Endothelial cell of umbilical vein (primary cell): ENCODE measurements around the gene ITGB3BP. TPM values are rescaled to one million over a fixed set of nuclear protein-coding genes. Genes with fewer than 3 reads are reported as not detected.

Experiments used
- BruUV-seq: library from RNA; stranded (reverse); fragments of 400-500 nt; replicated peaks from 2 replicates; lab custom pipeline; 2021; lab: Mats Ljungman, UMichigan
- CTCF ChIA-PET: fragments of 300-600, 350-600 bp; sonication (Branson Sonifier 250); formaldehyde crosslinking; loops from one replicate; lab custom pipeline; 2021; ENCODE audit warnings: antibody characterized with exemption, inconsistent platforms; lab: Charles Lee
- POLR2A ChIA-PET: fragments of 300-600, 350-600 bp; sonication (Branson Sonifier 250); formaldehyde crosslinking; loops from one replicate; lab custom pipeline; 2021; ENCODE audit warnings: antibody characterized with exemption, inconsistent platforms; lab: Charles Lee
- DNase-seq: peaks from one replicate; pipeline ENCODE4 v3.0.0-alpha.2; 2011; ENCODE audit warnings: low read depth, low spot score
- FAIRE-seq: peaks from 2 replicates; lab custom pipeline; 2011; peaks lifted over from hg19 to GRCh38; lab: Jason Lieb, UNC
- H2AFZ ChIP-seq: 2 replicates; pipeline ENCODE4 v1.6.0; 2012; ENCODE audit warnings: low read depth, low read length, control low read depth, inconsistent platforms
- H3K27ac ChIP-seq: 2 replicates; pipeline ENCODE4 v1.5.1; 2011; ENCODE audit warnings: low read depth, mild to moderate bottlenecking, control low read depth, low read length, moderate library complexity; ENCODE audit not compliant: insufficient read depth
- H3K27me3 ChIP-seq, 2 experiments: 2 replicates each; pipeline versions ENCODE4 v1.6.0 to v1.6.1; 2011; ENCODE audit warnings: low read length in 2 of 2, mixed read lengths in 1 of 2; ENCODE audit not compliant: control insufficient read depth in 2 of 2, insufficient read depth in 2 of 2
- H3K36me3 ChIP-seq, 2 experiments: 2 replicates in 1 of 2; 3 replicates in 1 of 2; pipeline ENCODE4 v1.5.1; 2011; ENCODE audit warnings: low read length in 2 of 2, mild to moderate bottlenecking in 1 of 2, moderate library complexity in 1 of 2; ENCODE audit not compliant: control insufficient read depth in 2 of 2, insufficient read depth in 2 of 2; ENCODE audit errors: extremely low read depth in 1 of 2
- H3K4me1 ChIP-seq: 3 replicates; pipeline ENCODE4 v1.5.1; 2011; ENCODE audit warnings: mild to moderate bottlenecking, low read length; ENCODE audit not compliant: control insufficient read depth, insufficient read depth; ENCODE audit errors: extremely low read depth
- H3K4me2 ChIP-seq: 2 replicates; pipeline ENCODE4 v1.6.1; 2011; ENCODE audit warnings: low read length, control low read depth, mixed read lengths; ENCODE audit not compliant: insufficient read depth
- H3K4me3 ChIP-seq, 3 experiments: fragments of 200-600 bp in 1 of 3; sonication (generic), shearing (Covaris generic) in 1 of 3; replicated peaks in 1 of 3; 2 replicates each; pipeline ENCODE4 v1.5.1; 2011 to 2016; ENCODE audit warnings: control low read depth in 3 of 3, low read length in 3 of 3, mild to moderate bottlenecking in 2 of 3, inconsistent platforms in 1 of 3, low read depth in 1 of 3, moderate library complexity in 1 of 3; ENCODE audit not compliant: insufficient read depth in 1 of 3
- H3K79me2 ChIP-seq: 2 replicates; pipeline ENCODE4 v1.6.0; 2012; ENCODE audit warnings: low read length, inconsistent platforms; ENCODE audit not compliant: control insufficient read depth, insufficient read depth
- H3K9ac ChIP-seq: replicated peaks from 2 replicates; pipeline ENCODE3; 2011; ENCODE audit warnings: low read length, control low read depth; ENCODE audit not compliant: insufficient read depth; ENCODE audit errors: extremely low read depth
- H3K9me1 ChIP-seq: replicated peaks from 3 replicates; pipeline ENCODE4 v1.6.0; 2011; ENCODE audit warnings: mild to moderate bottlenecking, low read length; ENCODE audit not compliant: control insufficient read depth, insufficient read depth; ENCODE audit errors: extremely low read depth
- H3K9me3 ChIP-seq: replicated peaks from 2 replicates; pipeline ENCODE4 v1.5.1; 2012; ENCODE audit warnings: low read length, inconsistent platforms; ENCODE audit not compliant: control insufficient read depth, insufficient read depth
- H4K20me1 ChIP-seq: replicated peaks from 2 replicates; pipeline ENCODE3; 2011; ENCODE audit warnings: mild to moderate bottlenecking, low read length; ENCODE audit not compliant: control insufficient read depth, insufficient read depth; ENCODE audit errors: extremely low read depth
- EZH2 ChIP-seq: IDR thresholded peaks from 2 replicates; pipeline ENCODE4 v1.6.1; 2012; ENCODE audit warnings: borderline replicate concordance, low read depth, mild to moderate bottlenecking, moderate library complexity, low read length, inconsistent platforms; ENCODE audit not compliant: severe bottlenecking
- GATA2 ChIP-seq: IDR thresholded peaks from 2 replicates; pipeline ENCODE4 v1.7.0; 2011; ENCODE audit warnings: low read depth, mild to moderate bottlenecking, moderate library complexity, mixed read lengths, low read length; ENCODE audit not compliant: insufficient read length, insufficient read depth
- JUN ChIP-seq: IDR thresholded peaks from 2 replicates; pipeline ENCODE4 v1.6.1; 2011; ENCODE audit warnings: borderline replicate concordance, low read depth; ENCODE audit not compliant: insufficient read length, insufficient read depth
- POLR2A ChIP-seq: IDR thresholded peaks from 2 replicates; pipeline ENCODE4 v1.6.1; 2012; ENCODE audit warnings: low read depth, mild to moderate bottlenecking, control low read depth, low read length
- POLR2AphosphoS5 ChIP-seq: IDR thresholded peaks from 2 replicates; pipeline ENCODE4 v1.6.1; 2012; ENCODE audit warnings: low read depth, mild to moderate bottlenecking, control low read depth, low read length, moderate library complexity; ENCODE audit not compliant: insufficient read depth
- dilution Hi-C: fragments of 300-500 bp; cut with MboI; formaldehyde crosslinking; loops from one replicate; pipeline ENCODE4 v1.15.0; 2019; ENCODE audit warnings: low sequenced_read_pairs; ENCODE audit not compliant: extremely low pct_ligation_motif_present
- intact Hi-C: fragments of 100-400 bp; cut with micrococcal nuclease; formaldehyde crosslinking; loops from one replicate; pipeline ENCODE4 v1.10.0; 2022
- polyA plus RNA-seq, 4 experiments: library from polyadenylated mRNA; depleted of rRNA in 3 of 4; stranded (reverse) in 3 of 4; unstranded in 1 of 4; fragments of >200 nt; gene quantifications; 2 replicates each; pipeline versions ENCODE4 v1.2.1 to v1.2.3, GENCODE V29; 2011 to 2012; ENCODE audit warnings: missing spikeins in 1 of 4
- total RNA-seq: library from RNA; stranded (reverse); gene quantifications from 2 replicates; pipeline ENCODE4 v1.2.3, GENCODE V29; 2021
- TF ChIP-seq, protein P1 (sequence below): IDR thresholded peaks from 2 replicates; pipeline ENCODE4 v1.6.1; 2011; ENCODE audit not compliant: insufficient read depth, insufficient read length
- TF ChIP-seq, protein P2 (sequence below), 2 donors: IDR thresholded peaks; 1 replicate in 1 of 2; 2 replicates in 1 of 2; pipeline ENCODE4 v1.5.1; 2011; ENCODE audit warnings: low read length in 2 of 2, mild to moderate bottlenecking in 2 of 2, moderate library complexity in 2 of 2, control low read depth in 1 of 2, inconsistent platforms in 1 of 2, low read depth in 1 of 2; ENCODE audit not compliant: insufficient read depth in 1 of 2; ENCODE audit errors: extremely low read depth in 1 of 2

Gene ITGB3BP
- total and polyA plus RNA-seq, 2 donors (not counting 3 experiments of a cell fraction or from before 2014, with no cell fraction given) = 5.3 to 24.4 TPM

DNA sequence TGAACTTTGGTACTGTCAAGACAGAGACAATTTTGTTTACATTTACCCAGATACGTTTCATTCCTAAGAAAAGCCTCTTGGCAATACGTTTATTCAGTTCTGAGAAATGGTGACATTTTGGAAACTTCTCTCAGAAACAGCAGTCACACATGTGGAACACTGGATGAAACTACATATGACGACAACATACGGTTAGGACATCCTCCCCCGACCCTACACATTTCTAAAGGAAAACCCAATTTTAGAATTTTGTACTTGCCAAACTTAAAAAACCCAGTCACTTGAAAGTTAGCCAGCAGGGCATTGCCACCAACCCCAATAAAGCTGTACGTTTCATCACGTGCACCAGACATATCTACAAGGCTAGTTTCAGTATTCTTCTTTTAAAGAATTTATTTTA, 56.8 kb downstream of the ITGB3BP start:
- H3K9me3 ChIP-seq = peaks cover 2% of the 10 kb centered on the region
- ChIA-PET CTCF (interaction anchor here (0.9 to 1.3 kb wide), 2 partner anchors 71 to 780 kb away, joined by 4 to 7 read pairs; no protein-coding TSS in a partner anchor), POLR2A (no interaction called here)
- no peak for DNase-seq
- no TSS peak for BruUV-seq
- intact Hi-C loops = no loop called here
- no peak overlapping the region for H3K4me2 ChIP-seq
- dilution Hi-C loops = no loop called here
- no peak overlapping the region for H3K9ac ChIP-seq
- peaks cover 13% of the 10 kb centered on the region for H3K4me1 ChIP-seq
- FAIRE-seq = no peak
- TF ChIP-seq, protein P1, sequence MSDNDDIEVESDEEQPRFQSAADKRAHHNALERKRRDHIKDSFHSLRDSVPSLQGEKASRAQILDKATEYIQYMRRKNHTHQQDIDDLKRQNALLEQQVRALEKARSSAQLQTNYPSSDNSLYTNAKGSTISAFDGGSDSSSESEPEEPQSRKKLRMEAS = no peak
- no peak for TF ChIP-seq POLR2A
- no peak for TF ChIP-seq POLR2AphosphoS5
- no peak for TF ChIP-seq JUN
- TF ChIP-seq GATA2 = no peak
- TF ChIP-seq EZH2 = no peak
- TF ChIP-seq, protein P2, sequence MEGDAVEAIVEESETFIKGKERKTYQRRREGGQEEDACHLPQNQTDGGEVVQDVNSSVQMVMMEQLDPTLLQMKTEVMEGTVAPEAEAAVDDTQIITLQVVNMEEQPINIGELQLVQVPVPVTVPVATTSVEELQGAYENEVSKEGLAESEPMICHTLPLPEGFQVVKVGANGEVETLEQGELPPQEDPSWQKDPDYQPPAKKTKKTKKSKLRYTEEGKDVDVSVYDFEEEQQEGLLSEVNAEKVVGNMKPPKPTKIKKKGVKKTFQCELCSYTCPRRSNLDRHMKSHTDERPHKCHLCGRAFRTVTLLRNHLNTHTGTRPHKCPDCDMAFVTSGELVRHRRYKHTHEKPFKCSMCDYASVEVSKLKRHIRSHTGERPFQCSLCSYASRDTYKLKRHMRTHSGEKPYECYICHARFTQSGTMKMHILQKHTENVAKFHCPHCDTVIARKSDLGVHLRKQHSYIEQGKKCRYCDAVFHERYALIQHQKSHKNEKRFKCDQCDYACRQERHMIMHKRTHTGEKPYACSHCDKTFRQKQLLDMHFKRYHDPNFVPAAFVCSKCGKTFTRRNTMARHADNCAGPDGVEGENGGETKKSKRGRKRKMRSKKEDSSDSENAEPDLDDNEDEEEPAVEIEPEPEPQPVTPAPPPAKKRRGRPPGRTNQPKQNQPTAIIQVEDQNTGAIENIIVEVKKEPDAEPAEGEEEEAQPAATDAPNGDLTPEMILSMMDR (IDR thresholded peaks at IDR 0.05; ENCODE audit: extremely low read depth in 1 of 2, insufficient read depth in 1 of 2, low read depth in 1 of 2, low read length in 2 of 2) = no peak
- no peak overlapping the region for H3K4me3 ChIP-seq
- no peaks in the 10 kb centered on the region for H3K9me1 ChIP-seq
- no peaks in the 10 kb centered on the region for H3K79me2 ChIP-seq
- no peak overlapping the region for H2AFZ ChIP-seq
- no peaks in the 10 kb centered on the region for H3K27me3 ChIP-seq
- H3K36me3 ChIP-seq = no peaks in the 10 kb centered on the region
- no peaks in the 10 kb centered on the region for H4K20me1 ChIP-seq
- no peak overlapping the region for H3K27ac ChIP-seq
